SJCRH30 (cell line): ENCODE results near the gene ZNF22. TPM values are rescaled to one million over a fixed set of nuclear protein-coding genes. Genes with fewer than 3 reads are reported as not detected.

Experiments
- DNase-seq, 2 experiments: peaks; one replicate each; pipeline ENCODE4 v3.0.0-alpha.2; 2015 to 2020
- H3K27ac ChIP-seq: fragments of 250-450 bp; sonication (Bioruptor Pico); 2 replicates; pipeline ENCODE4 v1.5.1; 2020; ENCODE audit warnings: mild to moderate bottlenecking, moderate library complexity
- H3K27me3 ChIP-seq: fragments of 250-450 bp; sonication (Bioruptor Pico); 2 replicates; pipeline ENCODE4 v1.5.1; 2020; ENCODE audit warnings: mild to moderate bottlenecking, moderate library complexity
- H3K36me3 ChIP-seq: fragments of 250-450 bp; sonication (Bioruptor Pico); 2 replicates; pipeline ENCODE4 v1.5.1; 2020; ENCODE audit warnings: mild to moderate bottlenecking, moderate library complexity
- H3K4me1 ChIP-seq: fragments of 250-450 bp; sonication (Bioruptor Pico); 2 replicates; pipeline ENCODE4 v1.5.1; 2020; ENCODE audit warnings: mild to moderate bottlenecking, moderate library complexity
- H3K4me3 ChIP-seq: fragments of 250-450 bp; sonication (Bioruptor Pico); 2 replicates; pipeline ENCODE4 v1.5.1; 2020; ENCODE audit warnings: mild to moderate bottlenecking, moderate library complexity
- H3K9me3 ChIP-seq: fragments of 250-450 bp; sonication (Bioruptor Pico); replicated peaks from 2 replicates; pipeline ENCODE4 v1.5.1; 2020; ENCODE audit warnings: mild to moderate bottlenecking, moderate library complexity
- total RNA-seq: library from RNA; depleted of rRNA; stranded (reverse); fragments of >200 nt; shearing (Covaris generic); gene quantifications from 2 replicates; pipeline ENCODE4 v1.2.3, GENCODE V29; 2014; rRNA removed

ZNF22 gene
- total RNA-seq, 1 experiment from 2014 or later = 37.9 TPM

DNA sequence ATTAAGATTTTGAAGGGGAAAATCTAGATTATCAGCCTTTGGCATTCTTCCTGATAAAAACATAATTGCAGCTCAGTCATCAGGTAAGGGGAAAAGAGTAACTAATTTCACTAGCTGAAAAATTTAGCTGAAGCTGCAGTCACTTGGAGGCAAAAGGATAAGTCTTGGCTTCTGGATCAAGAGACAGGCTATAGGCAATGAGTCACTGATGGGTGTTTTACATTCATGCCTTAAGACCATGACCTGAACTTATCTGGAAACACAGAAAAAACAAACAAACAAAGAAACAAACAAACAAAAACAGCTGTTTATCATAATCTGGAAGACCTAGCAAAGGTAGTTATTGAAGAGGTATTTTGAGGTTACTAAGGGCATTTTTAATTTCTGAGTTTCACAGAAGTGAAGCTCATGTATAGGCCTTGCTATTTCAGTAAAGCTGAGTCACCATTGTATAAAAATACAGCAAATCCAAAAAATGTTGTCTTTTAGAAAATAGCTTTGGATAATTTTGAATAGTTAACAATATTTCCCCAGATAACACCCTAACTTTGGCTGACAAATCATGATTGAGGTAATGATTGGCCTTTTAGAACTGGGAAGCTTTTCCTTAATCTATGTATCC, 40.3 kb downstream of the ZNF22 start:
- Histone ChIP-seq H3K9me3 (no peaks in the 10 kb centered on the region), H3K36me3 (no peaks in the 10 kb centered on the region), H3K27ac (no peak overlapping the region), H3K27me3 (no peaks in the 10 kb centered on the region), H3K4me3 (no peak overlapping the region), H3K4me1 (no peaks in the 10 kb centered on the region)
- DNase-seq = no peak

- DNase-seq = no peak
- Histone ChIP-seq H3K27ac (no peak overlapping the region), H3K27me3 (no peaks in the 10 kb centered on the region), H3K4me3 (no peak overlapping the region), H3K36me3 (no peaks in the 10 kb centered on the region), H3K9me3 (no peaks in the 10 kb centered on the region), H3K4me1 (no peaks in the 10 kb centered on the region)
Observed at GRCh38 chr10:45044290-45044689, 43.6 kb downstream of the ZNF22 start.

DNA sequence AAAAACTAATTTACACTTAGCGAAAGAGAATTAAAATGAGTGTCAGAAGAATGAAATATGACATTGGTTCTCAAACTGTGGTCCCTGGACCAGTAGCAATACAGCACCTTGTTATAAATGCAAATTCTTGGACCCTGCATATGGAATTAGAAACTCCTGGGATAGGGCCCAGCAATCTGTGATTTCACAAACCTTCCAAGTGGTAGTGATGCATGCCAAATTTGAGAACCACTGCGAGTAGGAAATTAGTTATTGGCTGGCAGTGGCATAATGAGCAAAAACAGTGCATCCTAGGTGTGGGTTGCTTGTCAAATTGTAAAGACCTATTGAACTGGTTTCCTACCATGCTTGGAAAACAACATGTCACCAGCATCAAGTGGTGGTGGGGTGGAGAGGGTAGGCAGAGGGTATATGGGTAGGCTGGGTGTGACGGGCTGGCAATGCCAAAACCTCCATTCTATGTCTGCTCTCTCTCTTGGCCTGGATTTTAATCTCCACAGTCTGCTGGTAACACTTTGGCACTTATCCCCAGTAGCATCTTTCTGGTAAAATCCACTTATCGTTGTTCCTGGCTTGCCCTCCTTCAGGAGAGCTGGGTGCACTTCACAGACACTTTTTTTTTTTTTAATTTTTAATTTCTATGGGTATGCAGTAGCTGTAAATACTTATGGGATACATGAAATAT, 50.0 kb downstream of the ZNF22 start:
- Histone ChIP-seq H3K27me3 (no peaks in the 10 kb centered on the region), H3K4me1 (no peaks in the 10 kb centered on the region), H3K27ac (no peak overlapping the region), H3K9me3 (no peaks in the 10 kb centered on the region), H3K36me3 (no peaks in the 10 kb centered on the region), H3K4me3 (no peak overlapping the region)
- no peak for DNase-seq

DNA sequence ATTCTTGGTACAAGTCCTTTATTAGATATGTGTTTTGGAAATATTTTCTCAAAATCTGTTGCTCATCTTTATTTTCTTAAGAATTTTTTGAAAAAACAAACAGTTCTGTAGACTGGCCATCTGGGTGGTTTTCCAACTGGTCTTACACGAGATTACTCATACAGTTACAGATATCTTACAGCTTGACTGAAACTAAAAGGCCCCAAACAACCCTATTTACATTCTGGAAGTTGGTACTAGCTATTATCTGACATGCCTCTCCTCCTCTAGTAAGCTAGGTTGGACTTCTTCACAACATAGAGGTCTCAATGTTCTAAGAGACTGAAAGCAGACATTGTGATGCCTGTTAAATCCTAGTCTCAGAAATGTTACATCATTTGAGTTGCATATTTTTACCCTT, 52.0 kb downstream of the ZNF22 start:
- Histone ChIP-seq H3K27ac (no peak overlapping the region), H3K36me3 (no peaks in the 10 kb centered on the region), H3K27me3 (no peaks in the 10 kb centered on the region), H3K9me3 (no peaks in the 10 kb centered on the region), H3K4me3 (no peak overlapping the region), H3K4me1 (no peaks in the 10 kb centered on the region)
- no peak for DNase-seq

DNA sequence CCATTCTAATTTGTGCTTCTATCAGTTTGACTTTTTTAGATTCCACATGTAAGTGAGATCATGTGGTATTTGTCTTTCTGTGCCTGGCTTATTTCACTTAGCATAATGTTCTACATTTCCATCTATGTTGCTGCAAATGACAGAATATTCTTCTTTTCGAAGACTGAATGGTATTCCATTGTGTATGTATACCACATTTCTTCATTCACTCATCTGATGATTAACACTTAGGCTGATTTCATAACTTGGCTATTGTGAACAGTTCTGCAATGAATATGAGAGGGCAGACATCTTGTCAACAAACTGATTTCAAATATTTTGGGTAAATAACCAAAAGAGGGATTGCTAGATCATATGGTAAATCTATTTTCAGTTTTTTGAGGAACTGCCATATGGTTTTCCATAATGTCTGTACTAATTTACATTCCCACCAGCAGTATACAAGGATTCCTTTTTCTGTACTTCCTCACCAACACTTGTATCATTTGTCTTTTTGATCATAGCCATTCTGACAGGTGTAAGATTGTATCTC, 52.9 kb downstream of the ZNF22 start:
- no peak for DNase-seq
- no peaks in the 10 kb centered on the region for H3K4me1 ChIP-seq
- H3K4me3 ChIP-seq = no peak overlapping the region
- H3K27ac ChIP-seq = no peak overlapping the region
- no peaks in the 10 kb centered on the region for H3K27me3 ChIP-seq
- no peaks in the 10 kb centered on the region for H3K9me3 ChIP-seq
- no peaks in the 10 kb centered on the region for H3K36me3 ChIP-seq

Other genes starting within 250 kb of the ZNF22 start
- gene TMEM72, start 89.6 kb upstream of the ZNF22 start, total RNA-seq = 0.02 TPM in 1 of 2 replicates, not detected in the other
- 18.9 and 22.0 TPM in 2 replicates for gene RASSF4, start 41.1 kb upstream of the ZNF22 start, total RNA-seq
- gene DEPP1, start 22.1 kb upstream of the ZNF22 start, total RNA-seq = 0.24 and 0.25 TPM in 2 replicates